DOHH2 (cell line): ENCODE data around the gene WDFY2.

Source experiments
- H3F3A ChIP-seq: fragments of 200-600 bp; sonication (generic), shearing (Covaris generic); 2 replicates; pipeline ENCODE4 v1.6.0; 2016; ENCODE audit warnings: antibody characterized with exemption, mild to moderate bottlenecking; ENCODE audit not compliant: control insufficient read depth, insufficient read depth
- H3K27ac ChIP-seq: fragments of 200-600 bp; sonication (generic); 2 replicates; pipeline ENCODE4 v1.5.1; 2014; ENCODE audit warnings: low read depth, mild to moderate bottlenecking, low read length, moderate library complexity
- H3K27me3 ChIP-seq: fragments of 200-600 bp; sonication (generic); 2 replicates; pipeline ENCODE4 v1.6.1; 2014; ENCODE audit warnings: mild to moderate bottlenecking, low read length, mixed read lengths; ENCODE audit not compliant: control insufficient read depth
- H3K36me3 ChIP-seq: fragments of 200-600 bp; sonication (generic); 2 replicates; pipeline ENCODE4 v1.6.1; 2014; ENCODE audit warnings: mild to moderate bottlenecking, low read length, moderate library complexity, mixed read lengths; ENCODE audit not compliant: control insufficient read depth
- H3K4me1 ChIP-seq: fragments of 200-600 bp; sonication (generic); 2 replicates; pipeline ENCODE4 v1.6.1; 2014; ENCODE audit warnings: mild to moderate bottlenecking, low read length, mixed read lengths; ENCODE audit not compliant: control insufficient read depth
- H3K4me2 ChIP-seq: fragments of 200-600 bp; sonication (generic); 2 replicates; pipeline ENCODE4 v1.6.0; 2014; ENCODE audit warnings: mild to moderate bottlenecking, low read length, moderate library complexity
- H3K4me3 ChIP-seq: fragments of 200-600 bp; sonication (generic); 2 replicates; pipeline ENCODE4 v1.5.1; 2014; ENCODE audit warnings: mild to moderate bottlenecking, low read length, mixed read lengths
- H3K79me2 ChIP-seq: fragments of 200-600 bp; sonication (generic); 2 replicates; pipeline ENCODE4 v1.6.1; 2014; ENCODE audit warnings: mild to moderate bottlenecking, low read length, mixed read lengths; ENCODE audit not compliant: control insufficient read depth
- H3K9me2 ChIP-seq: fragments of 200-600 bp; sonication (generic); replicated peaks from 2 replicates; pipeline ENCODE4 v1.6.1; 2014; ENCODE audit warnings: mild to moderate bottlenecking, low read length, mixed read lengths; ENCODE audit not compliant: control insufficient read depth
- H3K9me3 ChIP-seq: fragments of 200-600 bp; sonication (generic); 2 replicates; pipeline ENCODE4 v1.6.1; 2014; ENCODE audit warnings: antibody characterized with exemption, low read length, mixed read lengths; ENCODE audit not compliant: control insufficient read depth, insufficient read depth
- H4K20me1 ChIP-seq: fragments of 200-600 bp; sonication (generic); 2 replicates; pipeline ENCODE4 v1.6.0; 2014; ENCODE audit warnings: low read depth, mild to moderate bottlenecking, antibody characterized with exemption, low read length, moderate library complexity; ENCODE audit not compliant: control insufficient read depth, insufficient read depth
- EZH2phosphoT487 ChIP-seq: fragments of 200-600 bp; sonication (generic); IDR thresholded peaks from 2 replicates; pipeline ENCODE4 v1.6.1; 2017; ENCODE audit warnings: borderline replicate concordance, mild to moderate bottlenecking, antibody characterized with exemption, low read length, moderate library complexity, mixed read lengths
- TF ChIP-seq, protein P1 (sequence below): fragments of 200-600 bp; sonication (generic); IDR thresholded peaks from one replicate; pipeline ENCODE4 v1.5.1; 2014; ENCODE audit warnings: antibody characterized with exemption, mild to moderate bottlenecking, low read depth, low read length; ENCODE audit not compliant: poor library complexity, severe bottlenecking

The WDFY2 gene

DNA sequence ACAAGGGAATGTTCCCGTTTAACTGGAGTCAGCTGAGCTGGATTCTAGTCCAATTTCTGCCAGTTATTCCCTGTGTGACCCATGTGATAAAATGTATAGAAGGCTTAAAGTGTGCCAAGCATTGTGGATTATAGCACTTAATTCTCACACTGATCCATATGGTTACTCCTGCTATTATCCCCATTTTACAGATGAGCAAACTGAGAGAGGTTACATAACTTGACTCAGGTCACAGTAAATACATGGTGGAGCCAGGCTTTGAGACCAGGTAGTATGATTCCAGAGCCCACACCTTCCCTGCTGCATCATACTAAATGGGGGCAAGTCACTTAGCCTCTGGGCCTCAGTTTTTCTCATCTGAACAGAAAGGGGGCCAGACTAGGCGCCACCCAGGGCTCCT lies 221.7 kb downstream of the WDFY2 start:
- Histone ChIP-seq H3K9me2 (no peaks in the 10 kb centered on the region), H3K27ac (no peak overlapping the region), H3K79me2 (peaks cover 15% of the 10 kb centered on the region), H3K36me3 (peaks cover 3% of the 10 kb centered on the region; the same call in 1 of the 2 replicates), H3K4me3 (no peak overlapping the region), H4K20me1 (no peaks in the 10 kb centered on the region), H3K27me3 (no peaks in the 10 kb centered on the region), H3K9me3 (no peaks in the 10 kb centered on the region), H3K4me1 (peaks cover 38% of the 10 kb centered on the region), H3K4me2 (peak overlapping the region; percentile 86; the same call in 1 of the 2 replicates), H3F3A (peaks cover 15% of the 10 kb centered on the region)
- TF ChIP-seq, protein P1, sequence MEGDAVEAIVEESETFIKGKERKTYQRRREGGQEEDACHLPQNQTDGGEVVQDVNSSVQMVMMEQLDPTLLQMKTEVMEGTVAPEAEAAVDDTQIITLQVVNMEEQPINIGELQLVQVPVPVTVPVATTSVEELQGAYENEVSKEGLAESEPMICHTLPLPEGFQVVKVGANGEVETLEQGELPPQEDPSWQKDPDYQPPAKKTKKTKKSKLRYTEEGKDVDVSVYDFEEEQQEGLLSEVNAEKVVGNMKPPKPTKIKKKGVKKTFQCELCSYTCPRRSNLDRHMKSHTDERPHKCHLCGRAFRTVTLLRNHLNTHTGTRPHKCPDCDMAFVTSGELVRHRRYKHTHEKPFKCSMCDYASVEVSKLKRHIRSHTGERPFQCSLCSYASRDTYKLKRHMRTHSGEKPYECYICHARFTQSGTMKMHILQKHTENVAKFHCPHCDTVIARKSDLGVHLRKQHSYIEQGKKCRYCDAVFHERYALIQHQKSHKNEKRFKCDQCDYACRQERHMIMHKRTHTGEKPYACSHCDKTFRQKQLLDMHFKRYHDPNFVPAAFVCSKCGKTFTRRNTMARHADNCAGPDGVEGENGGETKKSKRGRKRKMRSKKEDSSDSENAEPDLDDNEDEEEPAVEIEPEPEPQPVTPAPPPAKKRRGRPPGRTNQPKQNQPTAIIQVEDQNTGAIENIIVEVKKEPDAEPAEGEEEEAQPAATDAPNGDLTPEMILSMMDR, result no peak
- TF ChIP-seq EZH2phosphoT487, result no peak

DNA sequence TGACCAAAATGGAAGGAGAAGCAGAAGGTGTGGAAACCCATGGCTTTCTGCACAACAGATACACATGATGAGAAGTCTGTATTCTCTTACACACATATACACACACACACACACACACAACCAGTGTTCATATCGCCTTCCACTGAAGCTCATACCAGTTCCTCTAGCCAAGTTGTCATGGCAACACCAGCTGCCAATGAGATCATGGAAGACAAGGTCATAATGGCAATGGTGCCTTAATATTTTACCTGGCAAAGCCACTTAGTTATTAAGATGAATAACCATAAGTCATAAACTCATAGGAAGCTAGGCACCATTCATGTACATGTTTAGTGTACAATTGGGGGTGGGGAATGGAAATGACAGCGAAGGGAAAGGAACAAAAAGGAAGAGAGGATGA lies 222.3 kb downstream of the WDFY2 start:
- peaks cover 15% of the 10 kb centered on the region for H3K79me2 ChIP-seq
- no peak overlapping the region for H3K27ac ChIP-seq
- no peak overlapping the region for H3K4me2 ChIP-seq
- H3K4me3 ChIP-seq, result no peak overlapping the region
- H3F3A ChIP-seq, result peaks cover 15% of the 10 kb centered on the region
- no peaks in the 10 kb centered on the region for H4K20me1 ChIP-seq
- H3K9me3 ChIP-seq, result no peaks in the 10 kb centered on the region
- no peaks in the 10 kb centered on the region for H3K9me2 ChIP-seq
- H3K4me1 ChIP-seq, result peaks cover 45% of the 10 kb centered on the region
- no peaks in the 10 kb centered on the region for H3K27me3 ChIP-seq
- peaks cover 3% of the 10 kb centered on the region; the same call in 1 of the 2 replicates for H3K36me3 ChIP-seq
- TF ChIP-seq EZH2phosphoT487, result no peak

DNA sequence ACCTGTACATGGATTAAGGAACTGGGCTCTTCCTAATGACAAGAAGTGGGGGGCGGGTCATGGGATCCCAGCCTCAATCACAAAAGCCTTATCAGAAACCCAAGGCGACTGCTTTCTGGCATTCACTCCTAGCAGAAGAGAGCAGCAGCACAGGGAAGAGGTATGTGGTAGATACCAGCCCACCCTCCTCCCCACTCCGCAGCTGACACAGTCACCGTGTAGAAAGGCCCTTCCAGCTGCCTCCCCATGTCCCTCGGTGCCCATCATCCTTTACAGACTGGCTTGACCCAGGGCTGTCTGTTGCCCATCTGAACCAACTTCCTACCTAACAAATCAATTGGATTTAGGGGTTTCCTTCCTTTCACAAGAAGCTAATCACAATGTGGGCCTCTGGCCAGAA lies 222.8 kb downstream of the WDFY2 start:
- H3K27me3 ChIP-seq, result no peaks in the 10 kb centered on the region
- no peak overlapping the region for H3K27ac ChIP-seq
- H3K4me3 ChIP-seq, result no peak overlapping the region
- peaks cover 3% of the 10 kb centered on the region; the same call in 1 of the 2 replicates for H3K36me3 ChIP-seq
- H3K79me2 ChIP-seq, result peaks cover 15% of the 10 kb centered on the region
- no peaks in the 10 kb centered on the region for H3K9me3 ChIP-seq
- H3F3A ChIP-seq, result peaks cover 15% of the 10 kb centered on the region
- no peaks in the 10 kb centered on the region for H3K9me2 ChIP-seq
- H4K20me1 ChIP-seq, result no peaks in the 10 kb centered on the region
- no peak overlapping the region for H3K4me2 ChIP-seq
- TF ChIP-seq, protein P1, result no peak
- no peak for TF ChIP-seq EZH2phosphoT487
- peaks cover 46% of the 10 kb centered on the region for H3K4me1 ChIP-seq

DNA sequence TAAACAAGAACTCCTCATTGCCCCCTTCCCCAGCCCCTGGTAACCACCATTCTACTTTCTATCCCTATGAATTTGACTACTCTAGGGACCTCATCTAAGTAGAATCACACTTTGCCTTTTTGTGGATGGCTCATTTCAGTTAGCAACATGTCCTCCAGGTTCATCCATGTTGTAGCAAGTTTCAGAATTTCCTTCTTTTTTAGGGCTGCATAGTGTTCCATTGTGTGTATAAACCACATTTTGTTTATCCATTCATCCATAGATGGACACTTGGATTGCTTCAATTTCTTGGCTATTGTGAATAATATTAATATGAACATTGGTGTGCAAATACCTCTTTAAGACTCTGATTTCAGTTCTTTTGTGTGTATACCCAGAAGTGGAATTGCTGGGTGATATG lies 224.5 kb downstream of the WDFY2 start:
- Histone ChIP-seq H3K36me3 (peaks cover 3% of the 10 kb centered on the region; the same call in 1 of the 2 replicates), H3K4me3 (no peak overlapping the region), H3K4me1 (peaks cover 49% of the 10 kb centered on the region), H4K20me1 (no peaks in the 10 kb centered on the region), H3K27me3 (no peaks in the 10 kb centered on the region), H3K9me2 (no peaks in the 10 kb centered on the region), H3K4me2 (no peak overlapping the region), H3F3A (peaks cover 18% of the 10 kb centered on the region), H3K27ac (no peak overlapping the region), H3K79me2 (peaks cover 9% of the 10 kb centered on the region), H3K9me3 (no peaks in the 10 kb centered on the region)
- TF ChIP-seq EZH2phosphoT487, result no peak
- TF ChIP-seq, protein P1, result no peak
